Neuronal stem cell (in vitro differentiated cells): ENCODE data around the gene UCN2.
A peak's percentile ranks its signal among the peaks of the same experiment; 100 is the strongest.

Experiments
- DNase-seq: peaks from one replicate; pipeline ENCODE4 v3.0.0-alpha.2; 2013; ENCODE audit warnings: low spot score
- H2AFZ ChIP-seq: one replicate; pipeline ENCODE4 v1.6.1; 2013; ENCODE audit warnings: mild to moderate bottlenecking, low read length, inconsistent platforms
- H2AK5ac ChIP-seq: 2 replicates; pipeline ENCODE4 v1.6.1; 2013; ENCODE audit warnings: low read depth, mild to moderate bottlenecking, inconsistent platforms, low read length, moderate library complexity, mixed read lengths
- H2BK120ac ChIP-seq: 2 replicates; pipeline ENCODE4 v1.6.1; 2013; ENCODE audit warnings: low read depth, mild to moderate bottlenecking, inconsistent platforms, low read length, moderate library complexity, mixed read lengths
- H2BK12ac ChIP-seq: one replicate; pipeline ENCODE4 v1.6.1; 2013; ENCODE audit warnings: low read length, inconsistent platforms
- H2BK15ac ChIP-seq: 2 replicates; pipeline ENCODE4 v1.6.1; 2013; ENCODE audit warnings: mild to moderate bottlenecking, low read length, inconsistent platforms, mixed read lengths
- H2BK5ac ChIP-seq: one replicate; pipeline ENCODE4 v1.6.1; 2013; ENCODE audit warnings: inconsistent platforms, mild to moderate bottlenecking, low read length, moderate library complexity
- H3K14ac ChIP-seq: one replicate; pipeline ENCODE4 v1.6.1; 2013; ENCODE audit warnings: low read length, inconsistent platforms
- H3K18ac ChIP-seq: 2 replicates; pipeline ENCODE4 v1.6.1; 2013; ENCODE audit warnings: low read length, inconsistent platforms
- H3K23ac ChIP-seq: 2 replicates; pipeline ENCODE4 v1.6.1; 2013; ENCODE audit warnings: low read depth, mild to moderate bottlenecking, mixed read lengths, low read length, inconsistent platforms; ENCODE audit not compliant: poor library complexity
- H3K27ac ChIP-seq: replicated peaks from 3 replicates; pipeline ENCODE4 v1.5.1; 2013; ENCODE audit warnings: low read length, inconsistent platforms
- H3K27me3 ChIP-seq, 3 experiments: 2 replicates each; pipeline ENCODE4 v1.6.1; 2013; ENCODE audit warnings: low read length in 3 of 3, mild to moderate bottlenecking in 2 of 3, inconsistent platforms in 1 of 3, low read depth in 1 of 3, mixed read lengths in 1 of 3, moderate library complexity in 1 of 3; ENCODE audit not compliant: control insufficient read depth in 3 of 3, insufficient read depth in 3 of 3
- H3K36me3 ChIP-seq, 2 donors: replicated peaks in 1 of 2; 2 replicates each; pipeline ENCODE4 v1.6.1; 2013; ENCODE audit warnings: low read length in 2 of 2; ENCODE audit not compliant: control insufficient read depth in 2 of 2, insufficient read depth in 2 of 2
- H3K4ac ChIP-seq: 2 replicates; pipeline ENCODE4 v1.6.1; 2013; ENCODE audit warnings: inconsistent platforms, mild to moderate bottlenecking, low read length, moderate library complexity
- H3K4me1 ChIP-seq, 2 donors: 1 replicate in 1 of 2; 2 replicates in 1 of 2; pipeline ENCODE4 v1.6.1; 2013; ENCODE audit warnings: low read length in 2 of 2, low read depth in 1 of 2; ENCODE audit not compliant: control insufficient read depth in 2 of 2, insufficient read depth in 1 of 2
- H3K4me2 ChIP-seq: one replicate; pipeline ENCODE4 v1.6.1; 2013; ENCODE audit warnings: mild to moderate bottlenecking, low read length, inconsistent platforms; ENCODE audit not compliant: insufficient read depth, poor library complexity, severe bottlenecking
- H3K4me3 ChIP-seq, 2 donors: 2 replicates each; pipeline ENCODE4 v1.5.1; 2013; ENCODE audit warnings: low read length in 2 of 2, mild to moderate bottlenecking in 2 of 2, inconsistent platforms in 1 of 2, moderate library complexity in 1 of 2
- H3K79me1 ChIP-seq: one replicate; pipeline ENCODE4 v1.6.1; 2013; ENCODE audit warnings: low read depth, mild to moderate bottlenecking, inconsistent platforms, low read length, moderate library complexity
- H3K9ac ChIP-seq: one replicate; pipeline ENCODE4 v1.6.1; 2013; ENCODE audit warnings: mild to moderate bottlenecking, low read depth, low read length, inconsistent platforms; ENCODE audit not compliant: poor library complexity
- H3K9me3 ChIP-seq, 2 donors: replicated peaks in 1 of 2; 2 replicates each; pipeline versions ENCODE3 to v1.6.1; 2013; ENCODE audit warnings: low read length in 2 of 2, mild to moderate bottlenecking in 2 of 2, inconsistent platforms in 1 of 2, low read depth in 1 of 2, mixed read lengths in 1 of 2, moderate library complexity in 1 of 2; ENCODE audit not compliant: control insufficient read depth in 2 of 2, insufficient read depth in 1 of 2
- H4K8ac ChIP-seq: one replicate; pipeline ENCODE4 v1.6.1; 2013; ENCODE audit warnings: low read depth, mild to moderate bottlenecking, inconsistent platforms, low read length, moderate library complexity
- H4K91ac ChIP-seq: one replicate; pipeline ENCODE4 v1.6.1; 2013; ENCODE audit warnings: low read length, low read depth, mild to moderate bottlenecking, inconsistent platforms; ENCODE audit not compliant: poor library complexity
- WGBS, 2 donors: extraction: QIAGEN DNeasy Blood & Tissue Kit; methylation state at CpG; one replicate each; pipeline ENCODE4 v1.1.7; 2013; ENCODE audit warnings: missing lambda C conversion rate in 2 of 2, mixed read lengths in 1 of 2; ENCODE audit not compliant: insufficient read length in 2 of 2, insufficient replicate concordance in 1 of 2; ENCODE audit errors: extremely low coverage in 2 of 2; 5-methylcytosine and 5-hydroxymethylcytosine counted together

Gene UCN2

GRCh38 chr3:48565591-48566400 lies 2.2 kb upstream of the UCN2 start:
- Histone ChIP-seq H3K4me1 (peaks cover 22% of the 10 kb centered on the region in 2 donors), H3K27me3 (no peaks in the 10 kb centered on the region), H4K91ac (no peak overlapping the region), H3K9ac (no peak overlapping the region), H3K36me3 (peaks cover 0 to 5% of the 10 kb centered on the region in 2 donors), H2BK120ac (no peak overlapping the region), H2BK5ac (peak overlapping the region; percentile 48), H2AK5ac (peak overlapping the region; percentile 68), H3K4me3 (no peak overlapping the region), H3K4ac (no peak overlapping the region), H4K8ac (no peak overlapping the region), H3K9me3 (no peaks in the 10 kb centered on the region), H3K23ac (no peak overlapping the region), H3K79me1 (no peaks in the 10 kb centered on the region), H3K18ac (no peak overlapping the region), H3K14ac (peak overlapping the region; percentile 82), H3K4me2 (no peak overlapping the region), H2BK12ac (peak overlapping the region; percentile 58), H2AFZ (no peak overlapping the region), H2BK15ac (peak overlapping the region; percentile 67), H3K27ac (no peak overlapping the region)
- WGBS, 2 donors = no CpG with 5 or more reads among the region's 7 CpGs
- no peak for DNase-seq

- H3K4me2 ChIP-seq = no peak overlapping the region
- DNase-seq = no peak
- WGBS, 2 donors = no CpG with 5 or more reads among the region's 11 CpGs
- no peak overlapping the region for H3K27ac ChIP-seq
- no peak overlapping the region for H3K4ac ChIP-seq
- peak overlapping the region; percentile 89 for H2AK5ac ChIP-seq
- peak overlapping the region; percentile 8 for H4K91ac ChIP-seq
- peaks cover 0 to 5% of the 10 kb centered on the region in 2 donors for H3K36me3 ChIP-seq
- H4K8ac ChIP-seq = peak overlapping the region; percentile 26
- no peak overlapping the region for H2BK5ac ChIP-seq
- peak overlapping the region; percentile 66 for H3K23ac ChIP-seq
- peak overlapping the region; percentile 30 for H3K18ac ChIP-seq
- no peak overlapping the region for H2BK15ac ChIP-seq
- H3K9me3 ChIP-seq = no peaks in the 10 kb centered on the region
- H2BK120ac ChIP-seq = no peak overlapping the region
- H3K4me1 ChIP-seq = peaks cover 28 to 29% of the 10 kb centered on the region in 2 donors
- no peak overlapping the region for H2BK12ac ChIP-seq
- no peak overlapping the region for H2AFZ ChIP-seq
- H3K4me3 ChIP-seq = no peak overlapping the region
- H3K9ac ChIP-seq = no peak overlapping the region
- peak overlapping the region; percentile 26 for H3K14ac ChIP-seq
- H3K79me1 ChIP-seq = no peaks in the 10 kb centered on the region
- no peaks in the 10 kb centered on the region for H3K27me3 ChIP-seq
Observed at GRCh38 chr3:48565186-48565585, 1.6 kb upstream of the UCN2 start.

GRCh38 chr3:48564667-48565066 lies 1.1 kb upstream of the UCN2 start:
- peak overlapping the region; percentile 89 for H2AK5ac ChIP-seq
- peak overlapping the region; percentile 26 for H3K14ac ChIP-seq
- H2BK15ac ChIP-seq = peak overlapping the region; percentile 65
- no peak overlapping the region for H3K9ac ChIP-seq
- H3K27me3 ChIP-seq = no peaks in the 10 kb centered on the region
- no peak overlapping the region for H2BK120ac ChIP-seq
- peak overlapping the region; percentile 78 for H2BK12ac ChIP-seq
- H3K9me3 ChIP-seq = no peaks in the 10 kb centered on the region
- H3K4me2 ChIP-seq = no peak overlapping the region
- H2BK5ac ChIP-seq = no peak overlapping the region
- whole genome bisulfite sequencing, 2 donors = no CpG with 5 or more reads among the region's 11 CpGs
- H3K4me1 ChIP-seq = peaks cover 32 to 33% of the 10 kb centered on the region in 2 donors
- no peak for DNase-seq
- H3K79me1 ChIP-seq = no peaks in the 10 kb centered on the region
- no peak overlapping the region for H4K91ac ChIP-seq
- no peak overlapping the region for H3K18ac ChIP-seq
- H3K36me3 ChIP-seq = peaks cover 0 to 4% of the 10 kb centered on the region in 2 donors
- no peak overlapping the region for H3K27ac ChIP-seq
- H3K4me3 ChIP-seq = no peak overlapping the region
- H3K23ac ChIP-seq = no peak overlapping the region
- no peak overlapping the region for H2AFZ ChIP-seq
- no peak overlapping the region for H4K8ac ChIP-seq
- no peak overlapping the region for H3K4ac ChIP-seq

- peaks cover 0 to 4% of the 10 kb centered on the region in 2 donors for H3K36me3 ChIP-seq
- H3K9me3 ChIP-seq = no peaks in the 10 kb centered on the region
- peak overlapping the region; percentile 60 for H3K18ac ChIP-seq
- peak overlapping the region; percentile 14 for H3K23ac ChIP-seq
- peaks cover 32 to 33% of the 10 kb centered on the region in 2 donors for H3K4me1 ChIP-seq
- H3K27me3 ChIP-seq = no peaks in the 10 kb centered on the region
- peak overlapping the region; percentile 56 for H3K9ac ChIP-seq
- peak overlapping the region; percentile 31 for H4K8ac ChIP-seq
- no peaks in the 10 kb centered on the region for H3K79me1 ChIP-seq
- DNase-seq = no peak
- H4K91ac ChIP-seq = peak overlapping the region; percentile 64
- peak overlapping the region; percentile 65 for H2BK15ac ChIP-seq
- H3K4ac ChIP-seq = no peak overlapping the region
- H2BK12ac ChIP-seq = no peak overlapping the region
- no peak overlapping the region for H2AFZ ChIP-seq
- H3K4me2 ChIP-seq = no peak overlapping the region
- H3K14ac ChIP-seq = no peak overlapping the region
- peak overlapping the region; percentile 58 for H2BK5ac ChIP-seq
- no peak overlapping the region for H3K4me3 ChIP-seq
- H2AK5ac ChIP-seq = peak overlapping the region; percentile 89
- H2BK120ac ChIP-seq = no peak overlapping the region
- no CpG with 5 or more reads among the region's 10 CpGs for WGBS, 2 donors
- H3K27ac ChIP-seq = no peak overlapping the region
Observed at GRCh38 chr3:48564022-48564421, 441 bp upstream of the UCN2 start.
